ENCODE measurements around the gene SAMD14.

DNA sequence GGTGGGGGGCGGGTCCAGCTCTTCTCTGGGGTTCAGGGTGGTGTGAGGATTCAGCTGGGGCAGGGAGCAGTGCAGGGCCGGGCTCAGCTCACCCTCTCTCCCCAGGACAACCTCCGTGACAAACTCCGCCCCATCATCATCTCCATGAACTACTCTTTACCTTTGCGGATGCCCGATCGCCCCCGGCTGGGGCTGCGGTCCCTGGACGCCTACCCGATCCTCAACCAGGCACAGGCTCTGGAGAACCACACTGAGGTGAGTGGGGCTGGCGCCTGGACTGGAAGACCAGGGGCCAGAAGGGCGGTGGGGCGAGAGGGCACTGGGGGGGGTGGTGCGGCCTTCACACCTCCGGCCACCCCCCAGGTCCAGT is 53.8 kb downstream of the SAMD14 start:
- TF ChIP-seq PATZ1 (CRISPR knock-in tag; IDR thresholded peaks at IDR 0.05; ENCODE audit: borderline replicate concordance): no peak
- no peak for TF ChIP-seq ZNF565 (CRISPR knock-in tag; conservative IDR thresholded peaks at IDR 0.05; ENCODE audit: low read depth)
- TF ChIP-seq SNAI2 (CRISPR knock-in tag; IDR thresholded peaks at IDR 0.05): no peak
- no peak for TF ChIP-seq ZFP3 (CRISPR knock-in tag; IDR thresholded peaks at IDR 0.05)
- no peak for TF ChIP-seq ZFP30 (CRISPR knock-in tag; IDR thresholded peaks at IDR 0.05)
- TF ChIP-seq RARB (CRISPR knock-in tag; IDR thresholded peaks at IDR 0.05): no peak
- no peak for TF ChIP-seq ZNF70 (CRISPR knock-in tag; IDR thresholded peaks at IDR 0.05)
- no peak for TF ChIP-seq PPARA (CRISPR knock-in tag; IDR thresholded peaks at IDR 0.05; ENCODE audit: borderline replicate concordance)
